Subcutaneous adipose tissue (tissue), 4 donors: Measurements from ENCODE around the gene FBXO31. TPM values are rescaled to one million over a fixed set of nuclear protein-coding genes. Genes with fewer than 3 reads are reported as not detected.

ENCODE experiments used
- total RNA-seq, 4 donors: library from RNA; depleted of rRNA; stranded (reverse); fragments of >200 nt; gene quantifications; one replicate each; pipeline ENCODE4 v1.1.0, GENCODE V29; 2016
- TF ChIP-seq, protein P1 (sequence below): fragments of 450-650 bp; IDR thresholded peaks from one replicate; pipeline ENCODE4 v1.5.1; 2016; ENCODE audit warnings: low read depth, mild to moderate bottlenecking, control low read depth, antibody characterized with exemption, moderate library complexity

Gene FBXO31
- total RNA-seq, 4 donors from 2014 or later: 36.7 to 353 (median 76.1) TPM

DNA sequence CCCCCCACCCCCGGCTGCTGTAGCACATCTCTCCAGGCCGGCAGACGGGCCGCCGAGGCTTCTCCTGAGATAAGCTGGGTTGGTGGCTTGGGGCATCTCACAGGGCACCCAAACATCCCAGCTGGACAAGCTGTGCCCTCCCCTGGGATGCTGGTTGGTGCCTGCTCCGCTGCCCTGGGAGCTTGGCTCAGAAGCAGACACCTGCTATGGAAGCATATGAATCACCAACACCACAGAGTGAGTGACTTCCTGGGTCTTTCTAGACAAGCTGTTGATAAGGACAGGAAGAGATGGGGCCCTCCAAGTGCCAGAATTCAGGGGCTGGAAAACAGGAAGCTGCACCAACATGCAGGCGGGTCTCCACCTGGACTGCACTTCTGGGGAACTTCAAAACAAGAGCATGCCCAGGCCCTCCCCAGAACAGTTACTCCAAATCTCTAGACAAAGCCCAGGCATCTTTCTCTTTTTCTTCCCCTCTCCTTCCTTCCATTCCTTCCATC is 80.1 kb downstream of the FBXO31 start:
- TF ChIP-seq, protein P1, sequence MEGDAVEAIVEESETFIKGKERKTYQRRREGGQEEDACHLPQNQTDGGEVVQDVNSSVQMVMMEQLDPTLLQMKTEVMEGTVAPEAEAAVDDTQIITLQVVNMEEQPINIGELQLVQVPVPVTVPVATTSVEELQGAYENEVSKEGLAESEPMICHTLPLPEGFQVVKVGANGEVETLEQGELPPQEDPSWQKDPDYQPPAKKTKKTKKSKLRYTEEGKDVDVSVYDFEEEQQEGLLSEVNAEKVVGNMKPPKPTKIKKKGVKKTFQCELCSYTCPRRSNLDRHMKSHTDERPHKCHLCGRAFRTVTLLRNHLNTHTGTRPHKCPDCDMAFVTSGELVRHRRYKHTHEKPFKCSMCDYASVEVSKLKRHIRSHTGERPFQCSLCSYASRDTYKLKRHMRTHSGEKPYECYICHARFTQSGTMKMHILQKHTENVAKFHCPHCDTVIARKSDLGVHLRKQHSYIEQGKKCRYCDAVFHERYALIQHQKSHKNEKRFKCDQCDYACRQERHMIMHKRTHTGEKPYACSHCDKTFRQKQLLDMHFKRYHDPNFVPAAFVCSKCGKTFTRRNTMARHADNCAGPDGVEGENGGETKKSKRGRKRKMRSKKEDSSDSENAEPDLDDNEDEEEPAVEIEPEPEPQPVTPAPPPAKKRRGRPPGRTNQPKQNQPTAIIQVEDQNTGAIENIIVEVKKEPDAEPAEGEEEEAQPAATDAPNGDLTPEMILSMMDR: no peak

GRCh38 chr16:87298857-87299465 is 84.6 kb downstream of the FBXO31 start:
- TF ChIP-seq, protein P1: no peak

DNA sequence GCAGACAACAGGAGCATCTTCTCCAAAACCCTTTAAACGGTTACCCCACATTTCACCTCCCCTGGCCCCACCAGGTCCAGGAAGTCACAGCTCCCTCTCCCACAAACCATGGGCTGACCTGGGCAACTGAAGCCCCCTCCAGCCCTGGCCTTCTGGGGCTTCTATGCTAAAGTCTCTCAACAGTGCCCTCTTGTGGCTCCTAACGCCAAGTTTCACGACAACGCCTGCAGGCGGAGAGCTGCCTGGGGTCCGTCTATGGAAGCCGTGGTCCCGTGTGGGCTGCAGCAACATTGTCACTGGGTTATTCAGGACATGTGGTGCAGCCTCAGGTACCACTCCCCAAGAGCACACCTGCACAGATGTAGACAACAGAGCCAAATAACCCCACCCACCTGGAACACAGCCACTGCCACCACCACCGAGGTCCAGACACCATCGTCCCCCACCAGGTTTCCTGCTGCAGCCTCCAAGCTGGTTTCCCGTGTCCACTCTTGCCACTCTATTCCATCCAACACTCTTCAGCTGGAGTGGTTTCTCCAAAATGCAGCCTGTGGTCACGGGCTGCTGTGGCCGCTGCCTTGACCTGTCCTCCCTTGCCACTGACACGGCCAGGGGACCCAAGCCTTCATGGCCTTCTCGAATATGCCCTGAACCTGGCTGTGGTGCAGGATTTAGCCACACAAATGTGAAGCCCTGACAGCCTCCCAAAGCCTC is 85.5 kb downstream of the FBXO31 start:
- TF ChIP-seq, protein P1: no peak

- TF ChIP-seq, protein P1: no peak
Measured at GRCh38 chr16:87297407-87297806, 86.2 kb downstream of the FBXO31 start.

GRCh38 chr16:87295661-87296531 is 87.7 kb downstream of the FBXO31 start:
- TF ChIP-seq, protein P1: no peak

DNA sequence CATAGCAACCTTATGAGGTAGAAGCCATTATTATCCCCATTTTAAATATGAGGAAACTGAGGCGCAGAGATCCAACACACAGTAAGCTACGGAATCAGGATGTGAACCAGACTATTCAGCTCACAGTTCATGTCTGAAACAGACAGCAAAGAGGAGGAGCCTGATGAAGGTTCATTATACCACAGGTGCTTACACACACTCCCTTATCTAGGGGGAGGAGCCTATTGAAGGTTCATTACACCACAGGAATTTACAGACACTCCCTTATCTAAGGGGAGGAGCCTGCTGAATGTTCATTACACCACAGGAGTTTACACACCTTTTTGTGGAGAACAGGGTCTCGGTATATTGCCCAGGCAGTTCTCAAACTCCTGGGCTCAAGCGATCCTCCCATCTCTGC is 88.3 kb downstream of the FBXO31 start:
- TF ChIP-seq, protein P1: no peak

- TF ChIP-seq, protein P1: no peak
Measured at GRCh38 chr16:87293990-87294389, 89.6 kb downstream of the FBXO31 start.
